ENCODE results near the gene ATP6V0E2.
A peak's percentile ranks its signal among the peaks of the same experiment; 100 is the strongest.

The ATP6V0E2 gene

DNA sequence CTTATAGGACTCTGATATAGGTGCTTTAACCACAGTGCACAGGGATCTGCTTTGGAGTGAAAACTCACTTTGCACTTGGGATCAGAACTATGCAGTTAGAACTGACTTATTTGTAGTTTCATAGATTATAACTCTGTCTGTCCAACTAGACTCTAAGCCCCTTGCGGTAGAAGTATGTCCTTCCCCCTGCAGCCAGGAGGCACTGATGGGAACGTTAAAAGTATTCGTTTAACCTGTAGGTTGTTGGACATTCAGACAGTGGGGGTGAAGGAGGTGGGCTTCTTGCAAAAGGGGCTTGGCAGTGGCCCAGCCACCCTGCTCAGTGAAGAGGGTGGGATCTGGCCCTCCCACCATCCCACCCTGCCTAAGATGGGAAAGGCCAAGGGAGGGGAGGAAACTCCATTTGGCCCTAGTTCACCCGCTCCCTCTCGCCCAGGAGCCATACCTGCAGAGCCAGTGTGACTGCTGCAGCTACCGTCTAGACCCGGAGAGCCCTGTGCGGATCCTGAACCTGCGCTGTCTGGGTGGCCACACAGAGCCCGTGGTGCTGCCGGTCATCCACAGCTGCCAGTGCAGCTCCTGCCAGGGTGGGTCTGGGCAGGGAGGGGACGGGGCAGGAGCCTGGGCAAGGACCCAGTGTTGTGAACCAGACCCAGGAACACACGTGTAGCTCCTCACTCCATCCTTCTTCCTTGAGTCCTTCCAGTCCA is 41.3 kb upstream of the ATP6V0E2 start:
- no peak for DNase-seq (ENCODE audit: insufficient read length, low spot score)
- TF ChIP-seq POLR2A (IDR thresholded peaks at IDR 0.05; ENCODE audit: low read depth, low read length): no peak
- no peak for FAIRE-seq

DNA sequence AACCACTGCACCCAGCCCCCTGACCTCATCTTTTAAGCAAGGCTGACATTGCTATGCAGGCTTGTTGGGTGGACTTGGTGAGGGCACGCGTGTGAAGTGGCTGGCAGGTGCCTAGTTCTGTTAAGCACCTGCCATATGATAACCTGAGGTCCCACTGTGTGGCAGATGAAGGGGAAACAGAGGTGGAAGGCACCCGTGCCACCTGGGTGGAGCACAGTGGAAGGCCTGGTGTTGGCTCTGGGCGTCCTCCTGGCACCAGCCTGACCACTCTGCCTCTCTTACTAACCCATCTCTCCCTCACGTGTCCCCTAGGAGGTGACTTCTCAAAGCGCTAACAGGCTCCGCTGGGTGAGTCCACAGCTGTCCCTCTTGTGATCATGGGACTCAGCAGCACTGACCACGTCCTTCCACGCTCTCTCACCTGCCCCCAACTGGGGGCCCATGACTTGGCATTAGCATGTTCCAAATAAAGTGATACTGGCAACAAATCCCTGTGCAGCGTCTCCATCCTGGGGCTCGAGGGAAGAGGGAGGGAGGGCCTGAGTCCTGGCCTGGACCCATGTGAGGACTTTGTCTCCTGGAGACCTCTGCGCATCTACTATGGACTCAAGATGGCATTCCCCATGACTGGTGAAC is 40.2 kb upstream of the ATP6V0E2 start:
- no peak for TF ChIP-seq POLR2A (IDR thresholded peaks at IDR 0.05; ENCODE audit: low read depth, low read length)
- DNase-seq (ENCODE audit: insufficient read length, low spot score): no peak
- FAIRE-seq: no peak

DNA sequence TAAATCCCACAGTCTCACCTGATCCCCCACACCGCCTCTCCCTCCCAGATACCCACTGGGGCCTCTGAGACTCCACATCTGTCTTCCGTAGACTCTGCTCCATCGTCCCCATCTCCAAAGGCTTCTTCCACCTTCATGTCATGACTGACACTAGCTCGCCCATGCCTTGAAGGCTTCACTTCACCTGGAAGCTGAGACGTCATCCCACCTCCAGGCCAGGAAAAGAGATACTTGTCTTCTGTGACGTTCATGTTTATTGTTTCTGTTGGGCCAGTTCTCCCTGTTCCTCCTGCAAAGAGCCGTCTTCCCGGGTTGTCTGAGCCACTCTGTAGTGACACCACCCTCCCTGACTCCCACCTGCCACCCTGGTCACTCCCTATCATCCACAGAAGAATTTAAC is 39.2 kb upstream of the ATP6V0E2 start:
- DNase-seq (ENCODE audit: insufficient read length, low spot score) (no peak), FAIRE-seq (no peak)
- no peak for TF ChIP-seq POLR2A (IDR thresholded peaks at IDR 0.05; ENCODE audit: low read depth, low read length)

DNA sequence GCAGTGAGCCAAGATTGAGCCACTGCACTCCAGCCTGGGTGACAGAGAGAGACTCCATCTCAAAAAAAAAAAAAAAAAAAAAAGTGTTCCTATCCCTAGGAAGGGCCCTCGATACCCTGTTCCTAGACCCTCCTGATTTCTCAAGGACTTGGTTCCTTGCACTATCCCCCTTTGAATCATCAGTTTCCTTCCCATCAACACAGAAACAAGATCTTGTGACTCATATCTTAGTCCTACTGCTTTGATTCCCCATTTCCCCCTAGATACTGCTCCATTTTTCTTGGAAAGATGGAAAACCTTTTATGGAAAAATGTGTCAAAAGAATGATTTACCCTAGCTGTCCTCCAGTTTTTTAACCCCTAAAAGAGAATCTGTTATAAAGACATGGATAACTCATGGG is 37.3 kb upstream of the ATP6V0E2 start:
- FAIRE-seq (no peak), DNase-seq (ENCODE audit: insufficient read length, low spot score) (no peak)
- TF ChIP-seq POLR2A (IDR thresholded peaks at IDR 0.05; ENCODE audit: low read depth, low read length): no peak

DNA sequence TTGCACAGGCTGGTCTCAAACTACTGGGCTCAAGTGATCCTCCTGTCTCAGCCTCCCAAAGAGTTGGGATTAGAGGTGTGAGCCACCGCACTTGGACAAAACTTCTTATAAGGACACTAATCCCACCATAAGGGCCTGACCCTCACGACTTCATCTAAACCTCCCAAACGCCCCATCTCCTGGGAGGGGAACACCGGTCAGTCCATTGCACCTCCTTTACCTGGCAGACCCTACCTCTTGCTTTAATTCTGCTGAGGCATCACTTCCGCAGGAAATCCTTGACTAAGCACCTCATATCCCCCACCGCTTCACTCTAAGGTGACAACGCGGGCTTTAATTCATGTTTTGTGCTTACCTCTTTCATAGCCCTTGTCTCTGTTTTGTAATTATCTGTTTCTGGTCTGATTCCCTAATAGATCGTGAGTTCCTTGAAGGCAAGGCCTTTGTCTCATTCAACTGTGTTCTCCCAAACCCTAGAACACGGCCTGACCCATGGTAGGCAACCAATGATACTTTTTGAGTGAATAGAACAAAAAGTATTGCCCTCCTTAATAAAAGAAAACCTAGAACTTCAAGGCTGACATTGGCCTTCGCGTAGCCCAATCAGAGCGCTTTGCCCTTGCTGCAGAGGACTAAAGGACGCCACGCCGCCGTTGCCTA is 36.1 kb upstream of the ATP6V0E2 start:
- FAIRE-seq (no peak), DNase-seq (ENCODE audit: insufficient read length, low spot score) (no peak)
- no peak for TF ChIP-seq POLR2A (IDR thresholded peaks at IDR 0.05; ENCODE audit: low read depth, low read length)

DNA sequence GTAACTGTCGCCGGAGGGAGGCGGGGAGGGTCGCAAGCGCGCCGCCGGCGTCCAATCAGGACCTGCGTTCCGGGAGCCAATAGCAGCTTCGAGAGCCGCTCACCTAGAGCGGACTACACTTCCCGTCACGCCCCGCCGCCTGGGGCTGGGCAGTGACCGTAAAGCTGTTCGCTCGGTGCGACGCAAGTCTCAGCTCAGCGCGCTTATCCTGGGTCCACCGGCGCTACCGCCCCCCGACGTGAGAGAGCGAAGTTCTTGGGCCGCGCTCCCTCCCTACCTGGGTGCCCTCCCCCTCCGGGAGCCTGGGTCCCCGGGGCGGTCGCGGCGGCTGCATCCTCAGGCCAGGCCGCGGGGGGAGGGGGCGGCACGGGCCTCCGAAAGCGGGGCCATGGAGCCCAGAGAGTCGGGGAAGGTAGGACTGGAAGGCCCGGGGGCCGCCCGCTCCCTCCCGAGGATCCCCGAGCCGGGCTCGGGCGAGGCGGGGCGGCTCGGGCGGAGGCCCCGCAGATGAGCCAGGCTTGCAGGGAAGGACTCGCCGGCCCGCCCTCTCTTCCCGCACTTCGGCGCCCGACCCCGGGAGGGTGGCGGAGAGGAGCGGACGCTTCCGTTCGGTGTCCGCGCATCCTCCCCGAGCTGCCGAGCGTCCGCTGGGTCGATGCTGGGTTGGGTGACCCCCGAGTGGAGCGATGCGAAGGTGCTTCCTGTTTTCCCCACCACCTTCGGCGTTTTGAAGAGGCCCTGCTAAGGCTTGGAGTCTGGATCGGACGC is 35.4 kb upstream of the ATP6V0E2 start, which contains the start of gene ZNF862:
Gene ZNF862, plus strand, starts transcription at position 152 of the 768 bp plus-strand sequence. Its CDS starts 237 bp downstream, at position 389.
- peak; percentile 90 for TF ChIP-seq POLR2A (IDR thresholded peaks at IDR 0.05; ENCODE audit: low read depth, low read length)
- DNase-seq (ENCODE audit: insufficient read length, low spot score): peak; percentile 99
- peak; percentile 57 for FAIRE-seq

DNA sequence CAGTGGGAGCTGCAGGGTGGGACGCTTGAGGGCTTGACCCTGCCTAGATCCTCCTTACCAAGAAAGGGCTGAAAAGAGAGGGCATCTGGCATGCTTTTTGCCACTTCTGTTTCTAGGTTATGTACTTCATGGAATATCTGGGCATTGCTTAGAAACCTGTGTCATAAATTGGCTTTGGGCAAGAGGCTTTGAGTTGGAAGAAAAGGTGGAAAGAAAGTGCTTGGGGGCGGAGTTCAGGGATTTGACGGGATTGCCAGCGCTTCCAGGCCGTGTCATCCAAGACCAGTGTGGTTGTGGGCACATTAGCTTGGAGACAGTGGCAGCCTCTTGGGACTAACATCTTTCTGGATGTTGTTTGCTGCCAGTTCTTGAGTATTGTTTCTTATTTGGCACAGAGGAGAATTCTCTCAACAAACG is 34.8 kb upstream of the ATP6V0E2 start:
- TF ChIP-seq POLR2A (IDR thresholded peaks at IDR 0.05; ENCODE audit: low read depth, low read length): no peak
- no peak for DNase-seq (ENCODE audit: insufficient read length, low spot score)
- FAIRE-seq: no peak

DNA sequence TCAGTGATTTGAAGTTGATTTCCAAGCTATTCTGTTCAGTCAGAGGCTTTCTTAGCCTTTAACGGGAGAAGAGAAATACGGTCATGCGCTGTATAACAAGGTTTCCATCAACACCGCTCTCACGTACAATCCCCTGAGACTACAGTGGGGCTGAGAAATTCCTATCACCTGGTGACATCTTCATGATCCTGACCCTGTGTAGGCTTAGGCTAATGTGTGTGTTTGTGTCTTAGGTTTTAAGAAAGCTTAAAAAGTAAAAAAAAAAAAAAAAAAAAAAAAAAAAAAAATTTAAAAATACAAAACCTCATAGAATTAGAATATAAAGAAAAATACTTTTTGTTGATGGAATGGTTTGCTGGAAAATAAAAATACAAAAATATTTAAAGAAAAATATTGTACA is 33.8 kb upstream of the ATP6V0E2 start:
- DNase-seq (ENCODE audit: insufficient read length, low spot score) (no peak), FAIRE-seq (no peak)
- TF ChIP-seq POLR2A (IDR thresholded peaks at IDR 0.05; ENCODE audit: low read depth, low read length): no peak

DNA sequence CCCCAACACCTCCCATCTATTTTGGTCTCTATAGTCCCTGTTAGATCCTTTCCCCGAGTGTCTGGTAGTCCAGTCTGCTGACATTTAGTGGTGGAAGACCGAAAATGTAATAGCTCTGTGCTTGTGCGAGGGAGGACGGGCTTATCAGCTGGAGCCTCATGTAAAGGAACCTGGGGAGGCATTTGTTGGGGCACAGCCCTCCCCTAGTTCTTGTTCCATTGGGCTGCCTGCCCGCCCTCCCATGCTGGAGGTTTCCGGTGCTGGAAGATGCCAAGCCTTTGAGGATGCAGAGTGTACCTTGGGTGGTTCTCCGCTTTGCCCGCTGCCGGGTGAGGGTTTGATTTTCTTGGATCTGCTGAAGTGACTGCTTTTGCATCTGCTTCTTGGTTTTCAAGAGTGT is 30.2 kb upstream of the ATP6V0E2 start:
- no peak for TF ChIP-seq POLR2A (IDR thresholded peaks at IDR 0.05; ENCODE audit: low read depth, low read length)
- no peak for DNase-seq (ENCODE audit: insufficient read length, low spot score)
- no peak for FAIRE-seq

DNA sequence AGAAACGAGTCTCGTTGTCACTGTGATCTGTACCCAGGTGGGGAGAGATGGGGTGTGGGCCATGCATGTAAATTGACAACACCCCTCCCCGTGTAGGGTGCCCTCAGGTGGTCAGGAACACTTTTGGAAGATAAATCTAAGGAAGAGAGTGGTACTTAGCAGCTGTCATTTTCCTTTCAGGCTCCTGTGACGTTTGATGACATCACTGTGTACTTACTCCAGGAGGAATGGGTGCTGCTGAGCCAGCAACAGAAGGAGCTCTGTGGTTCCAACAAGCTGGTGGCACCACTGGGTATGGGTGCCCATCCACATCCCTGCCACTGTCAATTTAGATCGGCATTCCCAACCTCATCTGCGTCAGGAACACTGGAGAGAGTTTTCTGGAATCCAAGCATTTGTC is 29.3 kb upstream of the ATP6V0E2 start:
- no peak for TF ChIP-seq POLR2A (IDR thresholded peaks at IDR 0.05; ENCODE audit: low read depth, low read length)
- no peak for FAIRE-seq

DNA sequence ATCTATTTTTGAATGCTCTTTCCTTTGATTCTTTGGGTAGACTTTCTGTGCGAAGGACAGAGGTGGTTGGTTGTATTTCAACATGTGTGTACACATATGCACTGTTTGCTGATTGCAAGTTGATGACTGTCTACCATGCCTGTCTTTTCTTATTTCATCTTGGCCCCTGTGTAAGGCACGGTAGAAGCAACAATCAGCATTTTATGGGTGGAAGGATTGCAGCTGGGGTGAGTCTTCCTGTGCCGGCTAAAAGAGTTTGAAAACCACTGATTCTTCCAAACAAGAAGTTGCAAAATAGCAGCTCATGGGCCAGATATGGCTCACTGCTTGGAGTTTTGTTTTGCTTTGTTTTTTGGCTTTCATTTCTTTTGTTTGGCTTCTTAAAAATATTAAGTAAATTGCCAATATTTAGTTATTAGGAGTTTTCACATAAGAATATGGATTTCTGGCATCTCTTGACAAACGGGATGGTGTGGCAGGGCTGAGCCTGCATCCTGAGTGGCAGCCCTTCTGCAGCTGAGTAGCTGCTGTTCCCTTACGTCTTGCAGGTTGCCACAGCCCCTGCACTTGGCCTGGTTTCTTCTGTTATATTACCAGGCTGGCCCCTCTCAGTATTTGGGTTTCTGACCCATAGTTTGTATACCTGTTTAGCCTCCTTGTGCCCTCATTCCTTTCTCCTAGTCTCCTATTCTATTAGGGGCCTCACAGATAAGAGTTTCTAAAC is 28.4 kb upstream of the ATP6V0E2 start:
- DNase-seq (ENCODE audit: insufficient read length, low spot score) (no peak), FAIRE-seq (no peak)
- TF ChIP-seq POLR2A (IDR thresholded peaks at IDR 0.05; ENCODE audit: low read depth, low read length): no peak

More for the DNA sequence above, 29.3 kb upstream of the ATP6V0E2 start:
- no peak for DNase-seq (ENCODE audit: insufficient read length, low spot score)

DNA sequence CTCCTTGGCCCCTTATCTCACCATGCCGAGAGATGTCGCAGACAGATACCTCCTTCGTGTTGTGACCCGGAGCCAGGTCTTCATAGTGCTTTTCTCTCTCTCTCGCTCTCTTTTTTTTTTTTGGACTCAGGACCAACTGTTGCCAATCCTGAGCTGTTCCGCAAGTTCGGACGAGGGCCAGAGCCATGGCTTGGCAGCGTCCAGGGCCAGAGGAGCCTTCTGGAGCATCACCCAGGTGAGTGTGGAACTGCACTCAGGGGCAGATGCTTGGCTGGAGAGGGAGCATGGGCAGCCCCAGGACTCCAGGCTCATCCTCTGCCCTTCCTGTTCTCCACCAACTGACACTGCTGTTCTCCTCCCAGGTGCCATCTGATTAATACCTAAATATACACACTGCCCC is 27.7 kb upstream of the ATP6V0E2 start:
- FAIRE-seq (no peak), DNase-seq (ENCODE audit: insufficient read length, low spot score) (no peak)
- TF ChIP-seq POLR2A (IDR thresholded peaks at IDR 0.05; ENCODE audit: low read depth, low read length): no peak

DNA sequence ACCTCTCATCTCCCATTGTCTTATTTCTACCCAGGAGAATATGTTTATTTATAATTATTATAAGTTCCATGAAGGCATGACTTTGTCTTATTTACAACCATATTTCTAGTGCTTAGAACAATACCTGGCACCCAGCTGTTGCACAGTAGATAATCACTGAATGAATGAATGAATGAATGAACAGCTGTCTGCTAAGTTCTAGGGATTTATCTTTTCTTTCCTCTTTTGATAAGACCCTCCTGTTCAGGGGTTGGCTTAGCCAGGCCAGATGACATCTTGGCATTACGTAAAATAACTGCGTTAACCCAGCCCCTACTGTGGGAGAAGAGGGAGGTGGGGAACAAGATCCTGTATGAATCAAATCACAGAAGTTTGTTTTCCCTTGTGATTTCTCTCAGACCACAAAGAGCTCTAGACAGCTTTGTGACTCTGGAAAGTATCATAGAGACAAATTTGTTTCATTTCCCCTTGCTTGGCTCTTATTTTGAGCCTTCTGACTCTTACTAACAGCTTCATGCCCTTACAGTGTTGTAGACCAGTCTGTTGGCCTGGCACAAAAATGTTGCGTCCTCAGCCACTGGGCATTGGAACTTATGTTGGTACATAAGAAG is 27.2 kb upstream of the ATP6V0E2 start:
- DNase-seq (ENCODE audit: insufficient read length, low spot score): no peak
- no peak for FAIRE-seq
- TF ChIP-seq POLR2A (IDR thresholded peaks at IDR 0.05; ENCODE audit: low read depth, low read length): no peak

Measured in H54 (cell line).